ENCODE data around the gene MANSC4. TPM values are rescaled to one million over a fixed set of nuclear protein-coding genes. Genes with fewer than 3 reads are reported as not detected.
A peak's percentile ranks its signal among the peaks of the same experiment; 100 is the strongest.

The MANSC4 gene
- total and polyA plus RNA-seq, 2 experiments from 2014 or later, result not detected

- no peaks in the 10 kb centered on the region for H3K9me3 Mint-ChIP-seq
Observed at GRCh38 chr12:27781680-27782079, 1.6 kb upstream of the MANSC4 start.

More at GRCh38 chr12:27781680-27782079, 1.6 kb upstream of the MANSC4 start:
- H3K9me2 ChIP-seq (ENCODE audit: insufficient read depth), result no peaks in the 10 kb centered on the region
- H3K79me2 ChIP-seq (replicated peaks; ENCODE audit: insufficient read depth), result peaks cover 60% of the 10 kb centered on the region
- Mint-ChIP-seq H3K36me3 (ENCODE audit: low read depth) (peaks cover 29% of the 10 kb centered on the region), H3K27me3 (ENCODE audit: insufficient read depth, low read depth, poor library complexity) (peaks cover 11% of the 10 kb centered on the region), H3K4me1 (peaks cover 46% of the 10 kb centered on the region), H3K4me3 (peak overlapping the region; percentile 79), H3K27ac (0 out of 2 replicates have a peak overlapping the region, but pooled peaks have one; percentile 18)
- DNase-seq (ENCODE audit: low spot score) (peak; percentile 23), ATAC-seq (peak; percentile 5; the same call in 1 of the 3 replicates)
- H3K4me3 ChIP-seq, result peak overlapping the region; percentile 80
- H2AFZ ChIP-seq, result no peak overlapping the region
- H3K36me3 ChIP-seq (ENCODE audit: insufficient read depth), result no peaks in the 10 kb centered on the region
- 0 out of 2 replicates have a peak overlapping the region, but pooled peaks have one; percentile 26 for H3K27ac ChIP-seq (ENCODE audit: low read depth)
- peak overlapping the region; percentile 97 for H3K4me2 ChIP-seq
- no peaks in the 10 kb centered on the region for H4K20me1 ChIP-seq (replicated peaks; ENCODE audit: insufficient read depth)
- no peaks in the 10 kb centered on the region for H3F3A ChIP-seq (replicated peaks; ENCODE audit: low read depth)
- TF ChIP-seq ZNF114 (CRISPR knock-in tag; IDR thresholded peaks at IDR 0.05), result no peak
- no peak for TF ChIP-seq EZH2phosphoT487 (IDR thresholded peaks at IDR 0.05; ENCODE audit: unreplicated experiment)
- TF ChIP-seq EZH2 (IDR thresholded peaks at IDR 0.05; ENCODE audit: low read depth, unreplicated experiment), result no peak
- TF ChIP-seq REST (IDR thresholded peaks at IDR 0.05; ENCODE audit: unreplicated experiment), result no peak
- TF ChIP-seq JUNB (IDR thresholded peaks at IDR 0.05; ENCODE audit: unreplicated experiment), result no peak
- TF ChIP-seq POLR2AphosphoS5 (IDR thresholded peaks at IDR 0.05; ENCODE audit: low read depth), result no peak
- no peak for TF ChIP-seq ETS1 (IDR thresholded peaks at IDR 0.05)
- no peak for TF ChIP-seq ZNF462 (CRISPR knock-in tag; IDR thresholded peaks at IDR 0.05)
- TF ChIP-seq NANOG (IDR thresholded peaks at IDR 0.05; ENCODE audit: borderline replicate concordance), result no peak
- no peak for TF ChIP-seq ZNF331 (CRISPR knock-in tag; IDR thresholded peaks at IDR 0.05; ENCODE audit: low read depth)
- no peak for TF ChIP-seq CTCF (conservative IDR thresholded peaks at IDR 0.05; ENCODE audit: low read depth in 2 of 2)
- no peak for TF ChIP-seq STAT1 (IDR thresholded peaks at IDR 0.05; ENCODE audit: unreplicated experiment)
- no peak for TF ChIP-seq CREB1 (CRISPR knock-in tag; IDR thresholded peaks at IDR 0.05; ENCODE audit: low read depth)
- peaks cover 36% of the 10 kb centered on the region for H3K4me1 ChIP-seq (ENCODE audit: insufficient read depth)
- H3K27me3 ChIP-seq (ENCODE audit: insufficient read depth), result no peaks in the 10 kb centered on the region
